Measurements from ENCODE around the gene NR3C2.
"Not testable (repeated sequence)": the region's sequence is repeated elsewhere in the genome, so short reads cannot be mapped to it uniquely, and the experiment has no call there.

Gene NR3C2

DNA sequence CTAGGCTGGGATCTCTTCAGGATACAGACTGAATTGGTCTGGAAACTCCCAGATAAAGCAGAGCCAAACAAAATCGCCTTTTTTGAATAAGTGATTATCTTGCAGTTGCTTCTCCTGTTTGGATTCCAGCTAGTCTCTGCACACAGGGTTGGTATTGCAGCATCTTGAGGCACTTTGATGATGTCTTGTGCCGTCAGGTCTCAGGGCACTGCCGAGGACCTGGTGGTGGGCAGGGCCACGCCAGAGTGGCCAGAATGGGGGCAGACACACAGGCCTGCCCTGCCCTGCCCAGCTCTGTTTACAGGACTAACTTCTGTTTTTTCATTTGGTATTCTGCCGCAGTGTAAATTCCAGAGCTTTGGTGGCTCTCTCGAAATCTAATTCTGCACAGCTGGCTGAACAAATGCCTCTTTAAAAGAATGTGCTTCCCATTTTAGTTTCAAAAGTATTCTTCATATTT is 276.1 kb downstream of the NR3C2 start:
- DNase-seq (ENCODE audit: low read depth), result no peak

- no peak for DNase-seq (ENCODE audit: low read depth)
These were observed 277.7 kb downstream of the NR3C2 start for GRCh38 chr4:148164557-148164956.

GRCh38 chr4:148162991-148163390 is 279.2 kb downstream of the NR3C2 start:
- no peak for DNase-seq (ENCODE audit: low read depth)

GRCh38 chr4:148162519-148162918 is 279.7 kb downstream of the NR3C2 start:
- no peak for DNase-seq (ENCODE audit: low read depth)

DNA sequence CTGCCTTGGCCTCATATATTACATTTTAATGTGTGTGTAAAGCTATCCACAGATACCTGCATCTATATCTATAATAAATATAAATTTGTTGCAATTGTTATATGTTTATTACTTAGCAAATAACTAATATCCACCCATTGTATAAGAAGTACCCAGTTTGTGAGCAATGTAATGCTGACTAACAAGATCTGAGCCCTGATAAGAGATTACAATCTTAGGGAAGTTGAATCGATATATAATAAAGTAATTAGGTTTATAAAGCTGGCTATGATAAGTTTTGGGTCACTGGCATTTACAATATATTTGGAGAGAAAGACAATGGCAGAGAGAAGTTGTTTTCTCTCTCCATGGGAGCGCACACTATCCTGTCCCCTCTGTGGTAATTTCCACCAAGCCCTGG is 280.6 kb downstream of the NR3C2 start:
- no peak for DNase-seq (ENCODE audit: low read depth)

GRCh38 chr4:148159793-148160192 is 282.4 kb downstream of the NR3C2 start:
- no peak for DNase-seq (ENCODE audit: low read depth)

- no peak for DNase-seq (ENCODE audit: low read depth)
These were observed 287.4 kb downstream of the NR3C2 start for GRCh38 chr4:148154769-148155168.

DNA sequence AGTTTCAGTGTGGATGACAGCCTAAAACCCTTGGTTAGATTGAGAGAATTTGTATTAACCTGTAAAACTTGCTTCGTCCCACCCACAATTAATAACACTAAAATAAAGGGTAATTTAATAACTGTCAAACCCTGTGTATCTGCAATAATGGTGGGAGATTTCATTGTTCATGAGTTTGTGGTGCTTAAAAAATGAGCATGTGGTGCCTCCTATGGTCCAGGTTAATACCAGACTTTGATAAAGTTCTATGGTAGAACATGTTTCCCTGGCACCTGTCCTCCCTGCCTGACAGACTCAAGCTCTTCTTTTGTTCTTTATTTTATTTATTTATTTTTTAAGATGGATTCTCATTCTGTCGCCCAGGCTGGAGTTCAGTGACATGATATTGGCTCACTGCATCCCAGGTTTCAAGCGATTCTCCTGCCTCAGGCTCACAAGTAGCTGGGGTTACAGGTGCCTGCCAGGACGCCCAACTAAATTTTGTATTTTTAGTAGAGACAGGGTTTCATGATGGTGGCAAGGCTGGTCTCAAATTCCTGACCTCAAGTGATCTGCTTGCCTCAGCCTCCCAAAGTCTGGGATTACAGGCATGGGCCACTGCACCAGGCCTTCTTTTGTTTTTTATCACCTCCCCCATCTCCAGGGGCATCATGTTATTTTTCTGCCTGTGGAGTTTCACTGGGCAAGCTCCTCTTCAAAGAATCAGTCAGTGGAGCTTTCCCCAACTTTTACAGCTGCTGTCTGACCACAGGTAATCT is 289.2 kb downstream of the NR3C2 start:
- peak; percentile 7 for DNase-seq (ENCODE audit: low read depth)

DNA sequence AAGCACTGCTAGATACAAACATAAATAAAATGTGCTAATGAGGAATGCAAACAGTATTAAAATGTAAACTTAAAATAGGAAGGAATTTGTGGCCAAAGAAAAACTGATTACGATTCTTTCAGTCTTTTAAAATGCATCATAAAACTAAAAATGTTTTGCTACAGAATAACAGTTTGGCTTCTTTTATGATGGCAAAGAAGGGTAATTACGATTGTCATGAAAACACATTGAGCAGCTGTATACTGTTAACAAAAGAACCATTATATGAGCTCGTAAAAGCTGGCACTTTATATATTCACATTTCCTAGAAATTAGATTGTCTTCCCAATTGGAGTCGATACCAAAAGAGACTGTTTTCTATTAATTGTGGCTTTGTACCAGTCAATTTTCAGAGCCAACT is 290.4 kb downstream of the NR3C2 start:
- no peak for DNase-seq (ENCODE audit: low read depth)

DNA sequence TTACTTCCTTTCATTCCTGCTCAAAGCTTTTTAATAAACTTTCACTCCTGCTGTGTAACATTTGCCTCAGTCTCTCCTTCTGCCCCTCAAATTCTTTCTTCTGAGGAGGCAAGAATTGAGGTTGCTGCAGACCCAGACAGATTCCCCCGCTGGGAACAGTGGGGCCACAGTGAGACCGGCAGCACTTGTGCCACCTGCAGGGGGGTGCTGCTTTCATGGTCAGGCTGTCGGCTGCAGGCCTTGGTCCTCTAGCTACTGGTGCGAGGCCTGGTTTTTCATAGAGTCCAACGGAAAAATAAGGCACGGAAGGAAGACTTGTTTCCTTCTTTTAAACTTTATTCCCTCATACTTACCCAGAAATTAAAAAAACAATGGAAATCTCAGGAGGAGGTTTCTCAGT is 296.7 kb downstream of the NR3C2 start:
- no peak for DNase-seq (ENCODE audit: low read depth)

DNA sequence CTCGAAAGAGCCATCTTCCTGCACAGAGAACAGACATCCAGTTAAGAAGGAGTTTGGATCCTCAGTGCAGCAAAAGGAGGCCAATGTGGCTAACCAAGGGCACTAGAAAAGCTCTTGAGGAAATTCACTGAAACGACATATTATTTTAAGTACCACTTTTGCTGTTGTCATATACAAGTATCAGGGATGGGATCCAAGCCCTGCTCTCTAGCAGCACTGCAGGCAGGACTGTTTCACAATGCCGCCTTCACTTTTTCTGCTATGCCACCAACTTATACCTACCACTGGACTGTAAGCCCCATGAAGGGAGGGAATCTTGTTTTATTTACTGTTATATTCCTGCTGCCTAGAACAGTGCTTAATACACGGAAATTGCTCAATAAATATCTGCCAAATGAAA is 299.0 kb downstream of the NR3C2 start:
- DNase-seq (ENCODE audit: low read depth), result no peak

- no peak for DNase-seq (ENCODE audit: low read depth)
These were observed 300.7 kb downstream of the NR3C2 start for GRCh38 chr4:148141501-148141900.

- no peak for DNase-seq (ENCODE audit: low read depth)
These were observed 315.4 kb downstream of the NR3C2 start for GRCh38 chr4:148126825-148127224.

GRCh38 chr4:148124512-148124911 is 317.7 kb downstream of the NR3C2 start:
- no peak for DNase-seq (ENCODE audit: low read depth)

DNA sequence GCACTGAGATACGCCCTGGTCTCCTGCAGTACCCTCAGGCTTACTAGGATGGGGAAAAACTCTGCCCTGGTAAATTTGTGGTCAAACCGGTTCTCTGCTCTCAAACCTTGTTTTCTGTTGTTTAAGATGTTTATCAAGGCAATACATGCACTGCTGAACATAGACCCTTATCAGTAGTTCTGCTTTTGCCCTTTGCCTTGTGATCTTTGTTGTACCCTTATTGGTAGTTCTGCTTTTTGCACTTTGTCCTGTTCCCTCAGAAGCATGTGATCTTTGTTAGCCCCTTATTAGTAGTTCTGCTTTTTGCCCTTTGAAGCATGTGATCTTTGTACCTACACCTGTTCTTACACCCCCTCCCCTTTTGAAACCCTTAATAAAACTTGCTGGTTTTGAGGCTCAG is 319.1 kb downstream of the NR3C2 start:
- DNase-seq (ENCODE audit: low read depth), result not testable (repeated sequence)

DNA sequence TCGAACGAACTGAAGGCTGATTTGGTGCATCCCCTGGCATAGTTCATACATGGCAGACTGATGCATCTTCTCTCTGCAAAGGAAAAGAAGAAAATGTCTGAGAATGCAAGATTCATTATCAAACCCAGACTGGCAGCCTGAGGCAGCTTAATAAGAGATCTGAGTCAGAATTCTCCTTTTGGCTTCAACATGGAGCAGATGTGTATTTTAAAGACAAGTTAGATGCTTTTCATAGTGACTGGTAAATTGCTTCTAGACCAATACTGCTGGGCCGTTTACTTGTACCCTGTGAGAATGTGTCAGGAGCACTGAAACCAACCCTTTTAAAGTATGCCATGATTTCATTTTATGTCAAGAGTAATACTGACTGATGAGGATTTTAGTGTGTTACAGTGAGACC is 322.0 kb downstream of the NR3C2 start:
- no peak for DNase-seq (ENCODE audit: low read depth)

- DNase-seq (ENCODE audit: low read depth), result no peak
These were observed 323.6 kb downstream of the NR3C2 start for GRCh38 chr4:148118633-148119032.

GRCh38 chr4:148118179-148118578 is 324.0 kb downstream of the NR3C2 start:
- no peak for DNase-seq (ENCODE audit: low read depth)

- DNase-seq (ENCODE audit: low read depth), result no peak
These were observed 325.2 kb downstream of the NR3C2 start for GRCh38 chr4:148116969-148117368.

GRCh38 chr4:148116264-148116663 is 325.9 kb downstream of the NR3C2 start:
- DNase-seq (ENCODE audit: low read depth), result peak; percentile 6

GRCh38 chr4:148114436-148114835 is 327.8 kb downstream of the NR3C2 start:
- DNase-seq (ENCODE audit: low read depth), result no peak

DNA sequence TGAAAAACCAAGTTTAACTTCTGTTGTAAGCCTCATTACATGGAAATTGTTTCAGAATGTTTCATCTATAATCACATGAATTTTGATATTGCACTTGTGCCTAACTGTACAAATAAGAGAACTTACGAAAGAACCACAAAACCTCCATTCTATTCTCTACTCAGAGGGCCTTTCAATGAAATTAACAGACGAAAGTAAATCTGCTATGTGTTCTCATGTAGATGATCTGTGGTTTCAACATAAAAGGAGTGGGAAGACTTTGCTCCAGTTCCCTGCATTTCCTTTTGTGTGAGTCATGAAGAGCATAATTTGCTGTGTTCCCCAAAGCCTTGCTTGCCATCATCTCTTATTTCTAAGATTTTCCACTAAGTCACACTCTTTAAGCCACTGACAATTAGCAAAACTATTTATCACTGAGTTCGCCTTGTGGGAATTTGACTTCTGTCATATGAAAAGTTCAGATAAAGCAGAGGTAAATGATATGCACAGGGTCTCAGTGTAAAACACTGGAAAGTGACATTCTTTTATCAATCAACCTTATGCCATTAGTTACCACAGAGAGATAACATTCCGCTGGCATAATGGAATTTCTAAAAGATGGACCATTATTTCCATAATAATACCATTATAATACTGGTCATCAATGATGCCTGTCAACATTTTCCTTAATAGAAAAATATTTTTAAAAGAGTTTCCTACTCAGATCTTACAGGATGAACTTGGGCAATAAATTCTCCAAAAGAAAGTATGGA is 329.8 kb downstream of the NR3C2 start:
- DNase-seq (ENCODE audit: low read depth), result peak; percentile 31

DNA sequence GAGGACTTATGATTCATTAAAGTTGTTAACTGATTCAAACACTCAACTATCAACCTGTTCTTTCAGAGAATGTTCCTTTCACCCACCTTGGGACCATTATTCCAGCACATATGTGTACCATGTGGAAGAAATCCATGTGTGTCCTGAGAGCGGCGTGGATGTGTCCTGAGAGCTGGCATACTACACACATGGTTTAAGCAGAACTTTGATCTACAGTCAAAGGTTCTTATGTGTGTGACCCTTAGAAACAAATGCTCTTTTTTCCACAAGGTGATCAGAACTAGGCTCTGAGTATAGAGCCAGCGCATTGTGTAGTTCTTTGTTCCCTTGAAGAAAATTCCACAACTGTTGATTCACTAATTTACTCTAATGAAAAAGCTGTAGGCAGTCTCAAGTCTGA is 332.0 kb downstream of the NR3C2 start:
- no peak for DNase-seq (ENCODE audit: low read depth)

DNA sequence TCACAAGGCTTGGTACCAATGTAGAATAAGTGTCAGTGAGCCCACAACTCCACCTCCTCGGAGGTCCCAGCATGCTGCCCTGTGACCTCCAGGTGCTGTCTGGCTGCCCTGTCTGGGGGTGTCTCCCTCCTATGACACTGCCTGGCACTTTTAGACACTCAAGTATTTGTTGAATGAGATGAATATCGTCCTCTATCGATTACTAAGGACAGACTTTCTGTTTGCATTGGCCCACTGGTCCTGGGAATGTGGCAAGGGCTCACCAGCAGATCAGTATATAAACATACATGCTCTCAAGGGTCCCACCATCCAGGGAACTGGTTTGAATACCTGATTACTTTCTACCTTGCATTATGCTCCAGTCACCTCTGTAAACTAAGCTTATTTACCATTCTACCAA is 333.0 kb downstream of the NR3C2 start:
- DNase-seq (ENCODE audit: low read depth), result no peak
